ENCODE measurements around the gene LRP6.

The LRP6 gene

DNA sequence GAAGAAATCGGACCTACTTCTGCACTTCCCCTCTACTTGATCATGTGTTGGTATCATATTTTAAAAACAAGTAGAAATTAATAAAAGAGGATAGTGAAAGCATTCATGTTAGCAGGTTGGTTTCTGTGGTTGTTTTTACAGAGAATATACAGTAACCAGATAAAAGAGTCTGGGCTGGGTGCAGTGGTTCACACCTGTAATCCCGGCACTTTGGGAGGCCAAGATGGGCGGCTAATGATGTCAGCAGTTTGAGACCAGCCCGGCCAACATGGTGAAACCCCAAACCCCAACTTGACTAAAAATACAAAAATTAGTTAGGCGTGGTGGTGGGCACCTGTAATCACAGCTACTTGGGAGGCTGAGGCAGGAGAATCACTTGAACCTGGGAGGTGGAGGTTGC is 55.9 kb downstream of the LRP6 start:
- FAIRE-seq, result no peak

DNA sequence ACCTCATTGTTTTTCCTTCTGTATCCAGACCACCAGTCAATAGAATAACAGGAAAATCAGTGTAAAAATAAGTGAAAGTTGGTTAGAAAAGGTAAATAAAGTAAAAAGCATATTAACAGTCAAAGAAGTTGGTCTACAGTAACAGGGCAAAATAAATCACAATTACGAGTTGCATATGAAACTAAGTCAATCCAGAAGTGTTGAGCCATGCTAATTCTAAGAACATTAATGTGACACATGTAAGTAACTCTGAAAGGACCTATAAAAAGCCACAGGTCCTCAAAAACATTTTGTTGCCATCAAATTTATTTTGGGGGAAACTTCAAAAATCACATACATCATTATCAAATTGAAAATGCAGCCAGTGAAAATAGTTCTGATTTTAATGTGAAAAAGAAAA is 56.4 kb downstream of the LRP6 start:
- FAIRE-seq, result no peak

DNA sequence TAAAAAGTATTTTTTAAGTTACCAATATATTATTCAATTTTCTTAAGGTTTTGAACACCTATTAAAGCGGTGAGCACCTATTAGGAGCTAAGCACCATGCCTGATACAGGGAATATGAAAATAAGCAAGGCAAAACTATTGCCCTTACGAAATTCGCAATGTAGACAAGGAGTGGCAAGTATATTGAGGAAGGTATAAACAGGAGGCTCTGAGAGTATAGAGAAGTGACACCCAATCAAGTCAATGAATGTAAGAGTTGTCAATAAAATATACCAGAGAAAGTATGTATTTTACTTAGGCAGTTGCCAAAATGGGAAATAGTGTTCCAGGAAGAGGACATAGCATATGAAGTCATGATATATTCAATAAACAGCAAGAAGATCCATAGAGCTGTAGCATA is 57.2 kb downstream of the LRP6 start:
- no peak for FAIRE-seq

DNA sequence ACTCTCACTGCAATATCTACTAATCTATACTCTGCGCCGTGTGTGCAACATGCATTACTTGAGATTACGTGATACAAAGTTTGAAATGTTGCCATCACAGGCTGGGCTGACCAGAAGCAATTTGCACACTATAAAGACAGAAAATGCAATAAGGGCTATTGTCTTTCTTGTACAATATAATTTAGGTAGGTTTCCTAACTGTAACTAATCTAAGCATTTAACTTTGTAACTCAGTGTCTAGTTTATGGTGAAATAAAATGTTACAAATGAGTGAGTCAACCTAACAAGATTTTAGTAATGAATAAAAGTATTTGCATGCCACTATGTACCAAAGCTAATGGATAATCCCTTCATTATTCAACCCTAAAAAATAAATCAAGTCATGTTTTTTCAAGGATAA is 57.8 kb downstream of the LRP6 start:
- FAIRE-seq, result no peak

DNA sequence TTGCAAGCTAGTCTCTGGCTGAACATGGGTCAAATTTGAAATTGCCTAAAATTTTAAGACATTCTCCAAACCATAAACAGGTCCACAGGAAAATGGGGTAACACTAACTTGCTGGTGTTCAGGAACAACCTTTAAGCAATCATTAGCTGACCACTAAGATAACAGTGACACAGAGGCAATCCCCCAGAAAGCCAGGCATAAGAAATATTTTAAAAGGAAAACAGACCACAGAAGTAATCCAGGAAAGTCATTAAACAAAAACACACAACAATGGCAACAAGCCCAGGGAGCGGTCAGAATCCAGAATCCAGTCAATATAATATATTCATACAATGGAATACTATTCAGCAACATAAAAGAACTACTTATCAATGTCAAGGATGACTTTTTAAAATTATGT is 59.1 kb downstream of the LRP6 start:
- no peak for FAIRE-seq

DNA sequence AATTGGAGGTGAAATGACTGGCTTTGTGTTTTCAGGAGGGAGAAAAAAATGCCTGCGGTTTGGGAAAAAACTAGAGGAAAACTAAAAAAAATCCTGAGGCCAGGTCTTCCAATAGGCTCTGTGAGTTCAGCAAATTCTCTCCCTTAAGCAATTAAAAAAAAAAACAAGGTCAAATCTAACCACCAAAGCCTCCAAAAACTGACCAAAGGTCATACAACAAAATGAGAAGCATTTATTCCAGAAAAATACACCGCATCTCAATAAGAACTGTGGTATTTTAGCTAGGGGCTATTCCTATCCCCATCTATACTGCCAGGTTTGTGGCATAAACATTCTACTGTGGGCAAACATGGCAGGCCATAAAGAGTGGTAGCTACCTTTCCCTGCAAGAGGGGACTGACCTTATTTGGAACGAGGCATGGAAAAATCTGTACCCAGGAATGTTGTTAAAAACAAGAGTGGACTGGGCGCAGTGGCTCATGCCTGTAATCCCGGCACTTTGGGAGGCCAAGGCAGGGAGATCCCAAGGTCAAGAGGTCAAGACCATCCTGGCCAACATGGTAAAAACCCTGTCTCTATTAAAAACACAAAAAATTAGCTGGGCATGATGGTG is 60.0 kb downstream of the LRP6 start:
- FAIRE-seq, result no peak

DNA sequence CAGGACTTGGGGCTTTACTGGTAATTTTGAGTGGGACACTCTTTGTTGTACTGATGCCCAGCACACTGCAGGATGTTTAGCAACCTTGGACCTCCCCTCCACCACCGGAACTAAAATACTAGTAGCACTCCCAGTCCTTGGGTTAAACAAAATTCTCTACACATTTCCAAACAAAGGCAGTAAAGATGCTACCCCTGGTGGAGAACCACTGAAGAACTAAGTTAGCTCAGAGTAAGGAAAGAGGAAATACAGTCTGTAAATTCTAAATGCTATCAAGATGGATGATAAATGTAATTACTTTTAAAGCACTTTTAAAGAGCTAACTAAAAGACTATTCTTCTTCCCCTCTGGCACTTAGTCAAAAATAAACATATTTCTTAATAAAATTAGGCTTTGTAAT is 64.1 kb downstream of the LRP6 start:
- no peak for FAIRE-seq

DNA sequence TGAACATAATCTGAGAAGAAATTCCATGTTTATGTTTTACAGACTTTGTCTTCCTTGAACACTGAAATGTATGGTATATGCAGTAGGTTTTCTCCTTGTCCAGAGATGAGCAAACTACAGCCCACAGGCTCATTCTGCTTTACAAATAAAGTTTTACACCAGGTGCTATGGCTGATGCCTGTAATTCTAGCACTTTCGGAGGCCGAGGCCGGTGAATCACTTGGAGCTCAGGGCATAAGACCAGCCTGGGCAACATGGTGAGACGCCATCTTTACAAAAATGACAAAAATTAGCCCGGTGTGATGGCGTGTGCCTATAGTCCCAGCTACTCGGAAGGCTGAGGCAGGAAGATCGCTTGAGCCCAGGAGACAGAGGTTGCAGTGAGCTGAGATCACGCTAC is 64.7 kb downstream of the LRP6 start:
- FAIRE-seq, result no peak

DNA sequence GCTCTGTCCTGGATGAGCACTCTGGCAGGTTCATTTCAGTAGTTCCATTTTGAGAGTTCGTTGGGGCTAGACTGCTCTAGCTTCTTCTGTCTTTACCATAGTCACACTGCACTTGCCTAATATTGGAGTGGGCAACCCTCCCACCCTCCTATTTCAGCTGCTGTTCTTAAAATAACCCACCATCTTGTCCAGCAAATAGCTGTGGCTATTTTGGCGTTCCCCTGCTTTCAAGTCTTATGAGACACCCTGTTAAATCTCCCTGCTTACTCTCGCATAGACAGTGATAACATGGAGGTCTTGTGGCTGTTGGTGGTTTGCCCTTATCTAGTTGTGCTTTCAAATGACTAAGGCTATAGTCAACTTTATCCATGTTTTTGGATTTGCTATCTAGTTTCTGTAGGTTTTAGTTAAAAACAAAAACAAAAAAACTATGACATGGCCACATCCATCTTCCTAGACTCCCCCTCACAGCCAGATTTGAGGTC is 65.5 kb downstream of the LRP6 start:
- FAIRE-seq, result no peak

DNA sequence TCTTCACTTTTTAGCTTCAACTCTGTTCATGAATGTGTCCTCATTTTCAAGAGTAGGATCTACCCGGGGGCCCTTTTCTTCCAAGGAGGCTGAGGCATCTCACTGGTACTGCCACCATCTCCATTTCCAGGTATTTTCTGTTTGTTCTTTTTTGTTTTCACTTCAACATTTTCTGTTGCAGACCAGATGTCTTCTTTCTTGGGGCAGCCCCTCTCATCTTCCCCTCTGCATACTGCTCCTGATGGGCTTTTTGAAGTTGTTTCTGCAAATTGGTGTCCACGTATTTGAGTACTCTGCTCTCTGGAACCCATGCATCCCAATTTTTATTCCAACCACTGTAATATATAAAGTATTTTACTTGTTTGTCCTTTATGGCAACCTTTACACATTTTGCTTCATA is 66.5 kb downstream of the LRP6 start:
- no peak for FAIRE-seq

DNA sequence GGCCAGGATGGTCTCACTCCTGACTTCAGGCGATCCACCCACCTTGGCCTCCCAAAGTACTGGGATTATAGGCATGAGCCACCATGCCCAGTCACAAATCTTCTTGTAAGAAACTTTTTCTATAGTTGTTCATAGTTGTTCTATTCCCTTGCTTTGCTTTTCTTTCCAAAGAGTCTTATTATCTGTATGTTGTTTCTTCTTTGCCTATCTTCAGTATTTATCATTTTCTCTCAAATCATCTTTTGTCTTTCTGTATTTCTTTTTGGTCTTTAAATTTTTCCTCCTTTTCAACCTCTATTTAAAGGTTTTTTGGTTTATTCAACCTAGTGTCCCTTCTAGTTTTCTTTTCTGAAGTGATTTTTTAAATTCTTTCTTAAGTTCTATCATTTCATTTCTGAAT is 68.7 kb downstream of the LRP6 start:
- FAIRE-seq, result no peak

DNA sequence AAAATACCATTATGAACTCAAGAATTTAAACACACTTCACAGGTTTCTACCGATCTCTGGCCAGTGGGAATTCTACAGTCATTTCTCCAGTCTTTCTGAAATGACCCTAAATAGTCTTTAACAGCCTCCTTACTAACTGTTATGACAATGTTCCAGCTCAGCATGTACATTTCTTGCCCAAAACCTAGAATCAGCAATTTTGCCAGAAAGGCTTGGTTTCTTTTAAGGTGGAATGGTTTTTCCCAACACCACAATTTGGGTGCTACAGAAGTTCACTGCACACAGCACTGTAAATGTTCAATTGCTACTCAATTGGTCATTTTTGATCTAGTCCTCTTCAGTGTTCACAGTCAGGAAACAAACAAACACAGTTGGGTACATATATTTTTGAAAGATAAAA is 69.7 kb downstream of the LRP6 start:
- FAIRE-seq, result no peak

DNA sequence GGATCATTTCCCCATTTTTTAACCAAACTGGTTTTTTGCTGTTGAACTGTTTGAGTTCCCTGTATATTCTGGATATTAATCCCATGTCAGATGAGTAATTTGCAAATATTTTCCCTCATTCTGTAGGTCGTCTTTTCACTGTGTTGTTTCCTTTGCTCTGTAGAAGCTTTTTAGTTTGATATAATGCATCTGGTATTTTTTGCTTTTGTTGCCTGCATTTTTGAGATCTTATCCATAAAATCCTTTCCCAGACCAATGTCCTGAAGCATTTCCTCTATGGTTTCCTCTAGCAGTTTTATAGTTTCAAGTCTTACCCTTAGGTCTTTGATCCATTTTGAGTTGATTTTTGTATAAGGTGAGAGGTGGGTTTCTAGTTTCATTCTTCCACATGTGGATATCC is 71.3 kb downstream of the LRP6 start:
- FAIRE-seq, result no peak

DNA sequence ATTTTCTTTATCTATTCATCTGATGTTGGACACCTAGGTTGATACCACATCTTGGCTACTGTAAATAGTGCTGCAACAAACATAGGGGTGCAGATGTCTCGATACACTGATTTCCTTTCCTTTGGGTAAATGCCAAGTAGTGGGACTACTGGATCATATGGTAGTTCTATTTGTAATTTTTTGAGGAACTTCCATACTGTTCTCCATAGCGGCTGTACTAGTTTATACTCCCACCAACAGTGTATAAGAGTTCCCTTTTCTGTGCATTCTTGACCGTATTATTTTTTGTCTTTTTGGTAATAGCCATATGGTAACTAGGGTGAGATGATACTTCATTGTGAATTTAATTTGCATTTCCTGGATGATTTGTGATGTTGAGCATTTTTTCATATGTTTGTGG is 71.8 kb downstream of the LRP6 start:
- FAIRE-seq, result no peak

DNA sequence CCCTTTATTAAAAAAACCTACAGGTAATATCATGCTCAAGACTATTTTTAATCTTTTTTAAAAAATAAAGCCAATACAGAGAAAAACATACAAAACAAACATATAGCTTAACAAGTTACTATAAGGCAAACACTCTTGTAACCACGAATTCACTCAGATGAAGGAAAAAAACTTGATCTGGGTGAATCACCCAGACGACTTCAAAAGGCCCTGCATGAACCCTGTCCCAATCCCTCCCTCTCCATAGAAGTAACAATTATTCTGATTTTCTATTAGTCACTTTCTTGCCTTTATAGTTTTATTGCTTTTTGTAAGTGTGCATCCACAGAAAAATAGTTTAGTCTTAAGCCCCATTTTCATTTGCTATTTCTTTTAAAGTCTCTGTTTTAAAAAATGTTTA is 72.6 kb downstream of the LRP6 start:
- no peak for FAIRE-seq

DNA sequence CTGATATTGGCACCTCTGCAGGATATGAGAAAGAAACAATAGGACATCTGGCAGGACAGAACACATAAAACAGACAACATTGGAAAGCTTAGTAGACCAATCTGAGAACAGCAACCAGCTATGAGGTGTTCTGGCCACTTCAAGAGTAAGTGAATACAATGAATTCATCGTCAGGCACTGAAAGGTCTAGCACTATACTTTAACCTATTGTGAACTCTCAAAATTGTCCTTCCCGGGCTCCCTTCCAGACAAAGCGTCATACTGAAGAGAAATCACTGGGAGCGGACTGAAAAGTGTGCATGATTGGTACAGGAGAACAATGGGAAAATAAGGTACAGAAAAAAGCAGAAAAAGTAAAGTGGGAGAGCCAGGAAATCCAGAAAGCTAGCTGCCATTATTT is 75.8 kb downstream of the LRP6 start:
- FAIRE-seq, result no peak

DNA sequence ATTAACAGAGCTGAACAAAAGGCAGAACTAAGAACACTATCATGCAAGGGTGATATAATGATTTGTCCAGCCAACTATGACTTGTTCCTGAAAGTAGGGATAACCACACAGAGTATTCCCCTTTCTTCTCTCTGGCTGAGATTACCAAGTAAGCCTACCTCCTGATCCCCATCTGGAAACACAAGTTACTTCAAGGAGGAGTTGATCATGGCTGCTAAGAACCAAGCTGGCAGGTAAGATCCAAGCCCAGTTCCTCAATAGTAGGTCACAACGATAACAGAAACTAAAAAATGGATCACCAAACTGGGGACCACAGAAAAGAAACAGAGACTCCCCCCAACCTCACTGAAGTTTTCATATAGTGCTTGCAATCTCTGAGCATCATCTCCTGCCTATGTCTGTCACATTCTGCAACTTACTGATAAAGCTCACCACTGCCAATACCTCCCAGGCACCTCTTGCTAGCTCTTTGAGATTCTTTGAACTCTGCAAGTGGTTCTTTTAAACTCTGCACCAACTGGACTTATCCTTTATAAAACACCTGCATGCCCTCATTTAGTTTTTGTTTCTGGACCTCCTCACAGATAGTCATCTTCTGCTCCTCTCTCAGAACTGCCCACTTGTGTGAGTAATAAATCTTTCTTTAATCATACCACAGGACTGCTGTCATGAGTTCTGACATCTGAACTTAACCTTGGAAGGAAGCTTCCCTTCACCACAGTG is 76.6 kb downstream of the LRP6 start:
- no peak for FAIRE-seq

DNA sequence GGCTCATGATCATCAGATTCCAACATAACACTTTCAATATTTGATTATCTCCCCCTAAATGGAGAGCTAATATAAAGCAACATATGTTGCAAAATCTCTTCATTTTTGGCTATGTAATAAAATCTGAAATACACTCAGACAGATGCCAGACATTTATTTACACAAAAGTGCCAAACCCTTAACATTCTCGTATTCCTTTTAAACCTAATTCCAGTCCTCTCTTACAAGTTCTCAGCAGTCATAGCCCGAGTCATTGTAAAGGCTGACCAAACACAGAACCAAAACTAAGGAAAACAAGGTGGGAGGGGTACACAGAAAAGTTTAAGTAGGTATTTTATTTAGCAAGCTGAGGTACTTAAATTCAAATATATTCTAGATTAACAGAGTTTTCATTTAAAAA is 81.4 kb downstream of the LRP6 start:
- FAIRE-seq, result no peak

DNA sequence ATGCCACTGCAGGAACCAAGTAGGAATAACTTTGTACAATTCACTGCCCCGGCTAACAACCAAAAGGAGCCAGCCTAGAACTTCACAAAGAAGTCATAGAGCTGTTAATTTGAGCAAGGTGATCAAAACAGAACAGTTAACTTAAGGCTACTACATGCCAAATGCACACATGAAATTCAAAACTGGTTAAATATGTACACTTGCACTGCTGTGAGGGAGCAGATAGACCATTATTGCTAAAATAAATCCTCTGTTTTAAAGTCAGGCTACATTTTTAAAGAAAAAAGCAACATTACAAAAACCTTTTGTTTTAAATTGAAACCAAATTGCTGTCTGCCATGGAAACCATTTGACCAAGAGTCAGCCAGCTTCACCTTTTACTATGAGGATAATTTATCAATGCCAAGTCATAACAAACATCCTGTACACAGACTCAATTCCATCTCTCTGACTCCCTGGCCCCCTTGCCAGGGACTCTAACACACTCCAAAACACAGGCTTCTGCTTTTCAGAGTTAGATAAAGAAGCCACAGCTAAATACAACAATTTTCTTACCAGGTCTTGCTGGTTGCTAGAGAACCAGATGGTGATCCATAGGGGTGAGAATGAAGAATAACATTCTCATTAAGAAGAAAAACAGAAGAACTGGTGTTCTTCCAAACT is 84.0 kb downstream of the LRP6 start:
- FAIRE-seq, result no peak

DNA sequence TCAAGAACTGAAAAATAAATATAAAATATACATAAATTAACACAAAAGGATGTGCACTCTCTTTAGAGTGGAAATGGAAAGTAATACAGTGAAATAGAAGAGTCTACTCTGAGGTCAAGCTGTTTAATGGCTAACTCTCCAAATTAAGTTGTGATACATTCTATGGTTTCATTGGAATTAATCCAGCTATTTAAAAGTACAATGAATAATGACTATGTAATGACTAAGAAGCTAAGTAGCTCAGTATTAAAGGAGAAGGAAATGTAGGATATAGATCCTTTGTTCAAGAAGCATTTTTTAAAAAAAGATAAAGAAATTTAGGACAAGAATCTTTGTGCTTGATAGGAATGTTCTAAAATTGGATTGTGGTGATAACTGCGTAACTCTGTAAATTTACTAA is 85.3 kb downstream of the LRP6 start:
- no peak for FAIRE-seq

DNA sequence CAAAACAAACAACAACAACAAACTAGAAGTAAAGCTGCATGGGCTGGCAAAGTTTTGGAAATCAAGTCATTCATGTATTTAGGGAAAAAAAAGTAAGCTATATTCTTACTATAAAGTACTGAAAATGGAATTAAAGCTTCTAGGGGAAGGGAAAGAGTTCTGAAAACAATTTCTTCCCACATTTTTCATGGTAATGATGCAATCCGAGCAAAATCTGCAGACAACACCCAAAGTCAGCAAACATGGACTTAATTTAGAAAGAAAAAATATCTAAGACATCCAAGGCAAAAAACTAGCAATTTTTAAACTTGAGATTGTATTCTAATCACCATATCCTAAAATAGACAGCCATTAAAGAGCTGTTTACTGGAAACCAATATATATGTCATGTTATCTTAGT is 86.3 kb downstream of the LRP6 start:
- no peak for FAIRE-seq

DNA sequence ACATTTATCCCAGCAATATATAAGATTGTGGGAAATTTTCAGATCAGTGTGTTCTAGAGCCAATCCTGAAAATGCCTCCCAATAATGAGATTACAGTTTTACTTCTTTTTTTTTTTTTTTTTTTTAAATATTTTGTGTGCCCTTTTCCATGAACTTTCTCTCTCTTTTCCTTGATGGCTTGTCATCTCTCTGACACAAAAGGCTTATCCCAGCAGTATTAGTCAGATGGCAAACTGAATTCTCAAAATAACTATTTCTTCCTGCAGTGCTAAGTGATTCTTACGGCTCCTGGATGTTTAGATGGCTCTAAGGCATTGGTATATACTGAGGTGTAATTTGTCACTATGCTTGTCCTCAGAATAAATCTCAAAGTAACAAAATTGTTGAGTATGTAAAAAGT is 86.7 kb downstream of the LRP6 start:
- no peak for FAIRE-seq

DNA sequence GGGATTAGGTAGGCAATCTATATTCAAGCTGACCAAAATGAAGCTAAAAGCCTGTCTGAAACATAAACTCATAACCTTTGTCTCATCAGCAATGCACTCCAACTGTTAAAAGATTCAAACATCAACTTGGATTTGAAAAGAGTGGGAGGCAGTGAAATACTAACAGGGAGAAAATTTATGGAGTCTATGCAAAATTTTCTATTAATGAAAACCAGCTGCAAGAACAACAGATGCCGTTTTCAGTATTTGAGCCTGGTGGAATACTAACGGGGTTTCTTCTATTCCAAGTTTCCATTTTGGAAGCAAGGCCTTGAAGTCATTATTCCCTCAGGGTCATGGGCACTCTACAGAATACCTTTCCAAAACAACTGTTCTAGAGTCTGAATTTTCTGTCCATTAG is 88.3 kb downstream of the LRP6 start:
- no peak for FAIRE-seq

DNA sequence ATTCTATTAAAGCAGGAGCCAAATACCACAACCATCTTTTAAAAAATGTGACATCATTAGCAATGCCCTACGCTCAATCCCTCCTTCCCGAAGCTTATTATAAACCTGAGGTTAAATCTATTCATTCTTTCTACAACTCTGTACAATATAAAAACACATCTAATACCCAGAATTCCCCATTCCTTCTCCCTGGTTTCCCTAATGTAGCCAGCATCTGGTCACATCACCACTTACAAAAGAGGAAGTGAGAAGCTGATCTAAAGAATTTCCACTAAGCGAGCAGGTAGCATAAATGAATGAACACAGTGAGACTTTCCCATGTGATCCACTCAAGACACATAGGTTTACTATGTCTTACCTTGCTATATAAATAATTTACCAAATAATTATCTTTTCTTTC is 90.4 kb downstream of the LRP6 start:
- FAIRE-seq, result no peak
